NCI-H2081 (cell line): ENCODE results near the gene SUPT4H1.

Experiments used
- DNase-seq, 2 experiments: peaks; one replicate each; lab custom pipeline; 2025; lab: John Stamatoyannopoulos, UW

Gene SUPT4H1

GRCh38 chr17:58380207-58381123 is 28.5 kb upstream of the SUPT4H1 start:
- DNase-seq, result no peak

DNA sequence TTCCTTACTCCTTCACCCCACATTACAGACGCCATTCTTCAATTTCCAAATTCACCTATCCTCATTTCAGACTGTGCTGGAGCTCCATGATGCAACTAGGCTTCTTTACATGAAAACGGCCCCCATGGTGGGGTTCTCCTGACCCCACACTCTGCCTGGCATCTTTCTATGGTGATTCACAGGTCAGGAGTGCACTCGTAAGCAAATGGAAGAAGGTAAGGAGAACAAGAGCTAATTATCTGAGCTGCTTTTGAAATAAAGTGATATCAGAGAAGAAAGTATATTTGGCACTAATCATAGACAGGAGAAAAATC is 27.5 kb upstream of the SUPT4H1 start:
- no peak for DNase-seq

DNA sequence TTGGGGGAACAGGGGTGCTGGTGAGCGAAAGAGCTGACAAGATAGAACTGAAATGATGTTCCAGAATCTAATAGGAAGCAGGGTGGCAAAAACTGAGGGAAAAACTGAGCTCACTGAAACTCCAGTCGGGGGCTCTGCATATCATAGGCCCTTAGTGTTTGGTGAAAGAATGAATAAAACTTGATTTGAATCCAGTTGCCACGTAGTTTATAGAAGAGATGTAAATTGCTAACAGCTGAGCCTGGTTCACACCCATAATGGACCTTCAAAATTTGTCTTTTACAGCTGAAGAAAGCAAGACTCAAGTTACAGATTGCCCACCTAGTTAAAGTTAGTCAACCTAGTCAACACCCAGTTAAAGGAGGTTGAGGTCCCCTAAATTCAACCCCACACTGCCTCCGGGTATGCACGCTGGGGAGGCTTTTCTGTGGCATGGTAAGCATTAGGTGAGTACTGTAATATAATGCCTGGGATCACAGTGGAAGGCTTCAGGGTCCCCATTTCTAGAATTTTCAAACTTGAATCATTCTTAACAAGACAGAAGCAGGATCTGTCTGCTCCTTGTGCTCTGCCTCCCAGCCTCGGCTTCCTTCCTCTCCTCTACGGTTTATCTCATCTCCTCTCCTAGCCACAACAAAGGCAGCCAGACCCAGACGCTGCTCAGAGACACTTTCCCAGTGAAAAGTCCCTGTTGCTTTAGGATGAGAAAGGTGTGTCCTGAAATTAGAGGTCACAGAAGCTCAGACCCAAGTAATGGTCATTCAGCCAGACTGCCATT is 26.9 kb upstream of the SUPT4H1 start:
- no peak for DNase-seq

DNA sequence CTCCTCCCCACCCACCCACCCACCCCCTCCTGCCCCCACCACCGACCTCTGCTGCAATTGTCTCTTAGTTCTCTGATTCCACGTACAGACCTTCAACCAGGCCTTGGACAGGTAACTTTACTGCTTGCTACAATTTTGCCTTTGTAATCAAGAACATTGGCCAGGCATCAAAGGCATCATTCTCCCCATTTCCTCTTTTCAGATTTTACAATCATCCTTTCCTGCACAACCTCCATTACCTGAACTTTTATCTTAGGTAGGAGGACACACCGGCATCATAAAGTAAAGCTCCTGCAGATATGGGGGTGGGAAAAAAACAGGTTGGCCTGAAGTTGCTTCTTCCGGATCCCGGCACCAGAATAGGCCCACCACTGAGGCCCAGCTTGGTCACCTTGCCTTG is 25.7 kb upstream of the SUPT4H1 start:
- DNase-seq, result no peak

GRCh38 chr17:58377093-58377601 is 25.1 kb upstream of the SUPT4H1 start:
- DNase-seq, result no peak

DNA sequence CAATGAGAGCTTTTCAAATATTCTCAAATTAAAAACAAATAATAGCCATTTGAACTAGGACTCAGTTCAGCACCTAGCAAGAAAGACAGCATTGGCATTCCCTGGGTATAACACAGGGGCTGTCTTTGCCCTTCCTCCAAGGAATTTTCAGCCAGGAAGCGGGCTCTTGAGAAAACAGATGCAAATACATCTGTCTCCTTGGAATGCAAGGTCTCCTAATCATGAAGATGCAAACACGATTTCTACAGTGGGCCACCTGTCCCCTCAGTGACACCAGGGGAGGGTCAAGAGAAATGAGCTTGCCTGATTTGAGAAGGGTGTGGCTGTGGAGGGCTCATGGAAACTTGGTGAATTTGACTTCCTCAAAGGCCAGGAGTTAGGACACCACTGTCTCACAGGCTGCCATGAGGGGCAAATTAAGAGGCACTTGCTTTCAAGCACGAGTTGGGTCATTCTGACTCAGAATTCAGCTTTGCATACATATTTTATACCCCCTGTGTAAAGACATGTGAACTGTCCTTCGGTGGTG is 24.5 kb upstream of the SUPT4H1 start:
- DNase-seq, result no peak

DNA sequence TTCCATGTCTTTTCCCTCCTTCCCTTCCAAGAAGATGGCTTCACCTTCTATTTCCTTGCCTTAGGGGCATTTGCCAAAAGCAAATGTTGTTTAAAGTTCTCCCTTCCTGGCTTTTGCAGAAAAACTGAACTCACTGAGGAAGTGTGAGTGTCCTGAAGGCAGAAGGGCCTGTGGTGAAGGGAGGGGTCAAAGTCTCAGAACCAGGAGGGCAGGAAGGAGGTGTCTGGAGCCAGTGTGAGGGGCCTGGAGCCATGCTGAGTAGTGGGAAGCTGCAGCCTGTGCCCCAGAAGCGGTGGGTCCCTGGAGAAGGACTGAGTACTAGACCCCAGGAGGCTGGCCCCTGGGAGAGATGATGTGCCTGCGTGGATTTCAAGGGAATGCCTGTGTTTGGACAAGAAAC is 23.8 kb upstream of the SUPT4H1 start:
- no peak for DNase-seq

- DNase-seq, result no peak
Measured at GRCh38 chr17:58375256-58375655, 23.3 kb upstream of the SUPT4H1 start.

- DNase-seq, result no peak
Measured at GRCh38 chr17:58373923-58374322, 21.9 kb upstream of the SUPT4H1 start.

DNA sequence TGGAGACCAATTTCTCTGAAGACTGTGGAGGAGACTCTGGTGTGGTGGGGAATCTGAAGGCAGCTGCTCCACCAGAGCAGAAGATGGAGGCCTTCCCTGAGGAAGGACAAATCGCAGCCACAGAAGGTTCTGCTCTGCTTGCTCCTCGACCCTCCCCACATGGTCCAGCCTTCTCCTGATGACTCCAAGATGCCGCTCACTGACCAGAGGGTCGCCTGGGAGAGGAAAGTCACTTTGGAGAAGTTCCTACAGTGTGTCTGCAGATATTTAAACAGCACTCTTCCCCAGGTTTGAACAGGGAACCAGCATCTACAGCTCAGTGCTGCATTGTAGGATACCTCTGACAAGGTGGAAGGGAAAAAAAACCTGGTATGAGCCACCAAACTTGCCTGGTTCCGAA is 21.0 kb upstream of the SUPT4H1 start:
- DNase-seq, result no peak

DNA sequence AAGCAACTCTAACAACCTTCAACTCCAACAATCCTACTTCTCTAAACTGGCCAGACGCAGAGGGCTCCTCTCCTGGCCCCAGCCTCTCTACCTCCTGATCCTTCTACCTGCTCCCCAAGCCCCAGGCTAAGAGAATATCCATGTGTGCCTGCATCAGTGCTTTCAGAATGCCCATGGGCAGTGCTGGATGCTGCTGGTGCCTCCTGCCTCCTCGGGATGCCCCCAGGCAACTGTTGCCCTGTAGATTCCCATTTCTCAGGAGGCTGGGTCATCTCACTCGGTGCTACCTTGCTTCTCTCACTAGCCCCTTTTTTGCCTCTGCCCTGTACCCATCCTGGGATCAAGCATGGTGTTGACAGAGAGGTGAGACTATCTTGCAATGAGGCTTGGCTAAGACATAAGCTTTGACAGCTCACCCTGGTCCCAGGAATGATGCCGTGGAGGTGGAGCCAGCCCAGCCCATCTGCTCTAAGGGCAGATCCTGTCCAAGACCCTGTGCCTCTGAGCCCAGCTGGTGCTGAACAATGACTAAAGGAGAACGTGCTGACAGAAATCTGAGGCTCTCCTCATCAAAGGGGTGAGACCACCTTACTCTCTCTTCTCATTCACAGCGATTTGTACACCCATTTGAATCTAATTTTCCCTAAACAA is 19.4 kb upstream of the SUPT4H1 start:
- no peak for DNase-seq

- no peak for DNase-seq
Measured at GRCh38 chr17:58370716-58371115, 18.7 kb upstream of the SUPT4H1 start.

DNA sequence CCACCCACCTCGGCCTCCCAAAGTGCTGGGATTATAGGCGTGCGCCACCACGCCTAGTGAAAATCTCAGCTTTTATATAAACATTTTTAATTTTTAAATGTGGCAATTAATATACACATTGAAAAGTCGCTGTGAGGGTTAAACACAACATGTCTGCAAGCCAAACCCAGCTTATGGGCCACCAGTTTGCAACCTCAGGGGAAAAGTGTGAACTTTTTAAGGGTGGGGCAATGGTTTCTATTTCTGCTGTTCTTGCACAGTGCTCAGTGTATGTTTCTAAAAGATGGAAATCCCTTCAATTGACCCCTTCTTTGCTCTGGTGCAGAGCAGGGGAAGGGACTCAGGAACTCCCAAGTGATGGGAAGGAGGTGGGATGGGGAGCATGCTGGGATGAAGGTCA is 18.3 kb upstream of the SUPT4H1 start:
- DNase-seq, result no peak

- DNase-seq, result no peak
Measured at GRCh38 chr17:58369214-58370031, 17.4 kb upstream of the SUPT4H1 start.

- no peak for DNase-seq
Measured at GRCh38 chr17:58368860-58369213, 16.8 kb upstream of the SUPT4H1 start.

- DNase-seq, result no peak
Measured at GRCh38 chr17:58367461-58367860, 15.5 kb upstream of the SUPT4H1 start.

DNA sequence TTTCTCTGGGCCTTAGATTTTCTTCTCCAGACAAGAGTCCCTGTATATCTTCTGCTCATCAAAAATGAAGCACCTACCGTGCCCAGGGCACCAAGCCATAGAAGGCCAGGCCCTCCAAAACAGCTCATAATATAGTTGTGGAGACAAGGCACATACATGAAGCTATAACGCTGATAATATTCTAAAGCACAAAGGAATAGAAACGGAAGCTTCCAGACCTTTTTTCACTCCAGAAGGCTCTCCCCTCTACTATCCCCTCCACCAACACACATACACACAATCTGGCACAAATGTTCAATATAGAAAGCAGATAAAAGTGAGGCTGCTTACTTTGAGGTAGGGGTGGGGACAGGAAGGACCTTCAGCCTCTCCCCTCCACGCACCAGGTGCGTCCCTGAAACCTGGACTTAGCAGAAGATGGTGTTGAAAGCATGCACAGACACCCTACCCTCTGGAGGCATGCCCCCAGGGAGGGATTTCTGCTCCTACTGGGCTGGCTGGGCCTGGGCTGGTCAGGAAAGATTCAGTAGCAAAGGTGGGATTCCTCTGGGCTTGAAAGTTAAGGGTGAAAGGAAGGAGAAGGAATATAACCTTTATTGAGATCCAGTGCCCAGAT is 14.1 kb upstream of the SUPT4H1 start:
- DNase-seq, result no peak

- DNase-seq, result no peak
Measured at GRCh38 chr17:58365185-58365979, 13.4 kb upstream of the SUPT4H1 start.

GRCh38 chr17:58364270-58364942 is 12.4 kb upstream of the SUPT4H1 start:
- no peak for DNase-seq
